Peyer's patch (tissue), 4 donors: ENCODE data around the gene HMCN1.

ENCODE experiments used
- POLR2A ChIP-seq, 2 donors: fragments of 450-650 bp; IDR thresholded peaks; one replicate each; pipeline ENCODE4 v1.5.1; 2017; ENCODE audit warnings: antibody characterized with exemption in 2 of 2, mild to moderate bottlenecking in 2 of 2, moderate library complexity in 2 of 2
- TF ChIP-seq, protein P1 (sequence below), 6 experiments: fragments of 450-650 bp in 4 of 6; fragments of 200-600 bp in 2 of 6; sonication (generic) in 1 of 6; IDR thresholded peaks; one replicate each; pipeline ENCODE4 v1.5.1; 2017 to 2019; ENCODE audit warnings: antibody characterized with exemption in 6 of 6, mild to moderate bottlenecking in 3 of 6, moderate library complexity in 1 of 6

DNA sequence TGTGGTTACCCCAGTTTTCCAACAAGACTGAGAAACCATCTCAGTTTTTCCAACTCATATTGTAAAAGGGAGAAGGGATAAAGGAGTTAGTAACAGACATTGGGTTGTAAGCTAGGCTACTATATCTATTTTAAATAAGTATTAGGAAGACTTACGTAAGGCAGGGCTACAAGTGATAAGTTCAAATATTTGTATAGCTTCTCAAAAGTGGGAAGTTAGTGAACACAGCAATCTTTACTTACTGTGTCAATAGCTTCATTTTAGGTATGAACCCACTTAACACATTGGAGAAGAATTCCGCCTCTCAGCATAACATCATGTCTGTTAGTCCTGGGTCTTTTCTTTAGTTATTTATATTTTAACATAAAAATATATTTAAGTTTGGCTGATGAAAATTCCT, 320.7 kb downstream of the HMCN1 start:
- no peak for TF ChIP-seq POLR2A (IDR thresholded peaks at IDR 0.05)
- TF ChIP-seq, protein P1, sequence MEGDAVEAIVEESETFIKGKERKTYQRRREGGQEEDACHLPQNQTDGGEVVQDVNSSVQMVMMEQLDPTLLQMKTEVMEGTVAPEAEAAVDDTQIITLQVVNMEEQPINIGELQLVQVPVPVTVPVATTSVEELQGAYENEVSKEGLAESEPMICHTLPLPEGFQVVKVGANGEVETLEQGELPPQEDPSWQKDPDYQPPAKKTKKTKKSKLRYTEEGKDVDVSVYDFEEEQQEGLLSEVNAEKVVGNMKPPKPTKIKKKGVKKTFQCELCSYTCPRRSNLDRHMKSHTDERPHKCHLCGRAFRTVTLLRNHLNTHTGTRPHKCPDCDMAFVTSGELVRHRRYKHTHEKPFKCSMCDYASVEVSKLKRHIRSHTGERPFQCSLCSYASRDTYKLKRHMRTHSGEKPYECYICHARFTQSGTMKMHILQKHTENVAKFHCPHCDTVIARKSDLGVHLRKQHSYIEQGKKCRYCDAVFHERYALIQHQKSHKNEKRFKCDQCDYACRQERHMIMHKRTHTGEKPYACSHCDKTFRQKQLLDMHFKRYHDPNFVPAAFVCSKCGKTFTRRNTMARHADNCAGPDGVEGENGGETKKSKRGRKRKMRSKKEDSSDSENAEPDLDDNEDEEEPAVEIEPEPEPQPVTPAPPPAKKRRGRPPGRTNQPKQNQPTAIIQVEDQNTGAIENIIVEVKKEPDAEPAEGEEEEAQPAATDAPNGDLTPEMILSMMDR (IDR thresholded peaks at IDR 0.05): no peak
